SJSA1 (cell line): ENCODE results near the gene GPSM1. TPM values are rescaled to one million over a fixed set of nuclear protein-coding genes. Genes with fewer than 3 reads are reported as not detected.
"Not testable (repeated sequence)": the region's sequence is repeated elsewhere in the genome, so short reads cannot be mapped to it uniquely, and the experiment has no call there.

Experiments
- DNase-seq, 2 experiments: peaks; one replicate each; pipeline ENCODE4 v3.0.0-alpha.2; 2015 to 2020; ENCODE audit warnings: low spot score in 2 of 2, low read depth in 1 of 2
- H3K27ac ChIP-seq: fragments of 250-450 bp; sonication (Bioruptor Pico); 2 replicates; pipeline ENCODE4 v1.5.1; 2020; ENCODE audit warnings: mild to moderate bottlenecking, moderate library complexity
- H3K27me3 ChIP-seq: fragments of 250-450 bp; sonication (Bioruptor Pico); replicated peaks from 2 replicates; pipeline ENCODE4 v1.5.1; 2020; ENCODE audit warnings: mild to moderate bottlenecking, moderate library complexity
- H3K36me3 ChIP-seq: fragments of 250-450 bp; sonication (Bioruptor Pico); 2 replicates; pipeline ENCODE4 v1.5.1; 2020; ENCODE audit warnings: mild to moderate bottlenecking
- H3K4me1 ChIP-seq: fragments of 250-450 bp; sonication (Bioruptor Pico); replicated peaks from 2 replicates; pipeline ENCODE4 v1.6.1; 2021; ENCODE audit warnings: mild to moderate bottlenecking
- H3K4me3 ChIP-seq: fragments of 250-450 bp; sonication (Bioruptor Pico); 2 replicates; pipeline ENCODE4 v1.5.1; 2020; ENCODE audit warnings: mild to moderate bottlenecking
- H3K9me3 ChIP-seq: fragments of 250-450 bp; sonication (Bioruptor Pico); replicated peaks from 2 replicates; pipeline ENCODE4 v1.5.1; 2020; ENCODE audit warnings: mild to moderate bottlenecking
- total RNA-seq: library from RNA; depleted of rRNA; stranded (reverse); fragments of >200 nt; shearing (Covaris generic); gene quantifications from 2 replicates; pipeline ENCODE4 v1.2.3, GENCODE V29; 2014; rRNA removed

Gene GPSM1
- total RNA-seq, 1 experiment from 2014 or later = 90.4 TPM

DNA sequence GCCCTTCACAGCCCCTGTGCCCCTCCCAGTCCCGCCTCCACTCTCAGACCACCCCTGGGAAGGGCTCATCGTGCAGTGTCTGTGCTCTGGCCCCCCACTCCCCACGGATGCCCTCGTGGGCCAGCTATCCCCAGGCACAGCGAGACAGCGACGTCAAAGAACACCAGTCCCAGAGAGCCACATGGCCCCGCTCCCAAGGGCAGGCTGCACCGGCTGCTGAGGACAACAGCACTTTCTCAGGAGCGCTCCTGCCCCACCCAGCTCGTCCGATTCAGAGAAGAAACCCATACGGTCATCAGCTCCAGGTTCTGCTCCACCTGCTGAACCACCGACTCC, 77.4 kb downstream of the GPSM1 start:
- Histone ChIP-seq H3K27me3 (no peaks in the 10 kb centered on the region), H3K4me3 (no peak overlapping the region), H3K36me3 (peaks cover 54% of the 10 kb centered on the region), H3K27ac (no peak overlapping the region), H3K4me1 (peaks cover 14% of the 10 kb centered on the region), H3K9me3 (no peaks in the 10 kb centered on the region)
- no peak for DNase-seq

DNA sequence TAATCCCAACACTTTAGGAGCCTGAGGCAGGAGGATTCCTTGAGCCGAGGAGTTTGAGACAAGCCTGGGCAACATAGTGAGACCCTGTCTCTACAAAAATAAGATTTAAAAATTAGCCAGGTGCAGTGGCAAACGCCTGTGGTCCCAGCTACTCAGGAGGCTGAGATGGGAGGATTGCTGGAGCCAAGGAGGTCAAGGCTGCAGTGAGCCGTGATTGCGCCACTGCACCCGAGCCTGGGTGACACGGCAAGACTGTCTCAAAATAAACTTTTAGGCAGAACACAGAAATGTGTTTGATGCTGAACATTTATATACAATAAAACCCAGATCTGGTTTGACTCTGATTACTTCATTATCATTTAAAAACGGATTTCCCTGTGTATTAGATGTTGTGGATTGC, 78.1 kb downstream of the GPSM1 start:
- Histone ChIP-seq H3K27me3 (no peaks in the 10 kb centered on the region), H3K4me1 (peaks cover 11% of the 10 kb centered on the region), H3K9me3 (no peaks in the 10 kb centered on the region), H3K4me3 (no peak overlapping the region), H3K27ac (no peak overlapping the region), H3K36me3 (peaks cover 50% of the 10 kb centered on the region)
- DNase-seq = no peak

DNA sequence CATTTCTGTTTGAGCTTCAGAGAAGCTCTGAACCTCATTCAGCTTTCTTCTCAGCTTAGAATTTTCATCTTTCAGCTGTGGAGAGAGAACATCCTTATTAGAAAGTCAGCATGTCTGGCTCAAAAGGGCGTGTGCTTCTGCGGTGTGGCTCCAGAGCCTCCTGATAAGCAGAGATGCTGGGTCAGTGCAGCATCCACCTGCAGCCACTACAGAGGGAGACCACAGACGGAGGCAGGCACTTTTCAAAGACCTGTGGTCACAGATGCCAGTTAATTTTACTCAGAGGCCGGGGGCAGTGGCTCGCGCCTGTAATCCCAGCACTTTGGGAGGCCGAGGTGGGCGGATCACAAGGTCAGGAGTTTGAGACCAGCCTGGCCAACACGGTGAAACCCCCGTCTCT, 78.6 kb downstream of the GPSM1 start:
- not testable (repeated sequence) for H3K27ac ChIP-seq, DNase-seq, H3K9me3 ChIP-seq, H3K4me3 ChIP-seq, H3K27me3 ChIP-seq
- Histone ChIP-seq H3K4me1 (peaks cover 12% of the 10 kb centered on the region), H3K36me3 (peaks cover 54% of the 10 kb centered on the region)

DNA sequence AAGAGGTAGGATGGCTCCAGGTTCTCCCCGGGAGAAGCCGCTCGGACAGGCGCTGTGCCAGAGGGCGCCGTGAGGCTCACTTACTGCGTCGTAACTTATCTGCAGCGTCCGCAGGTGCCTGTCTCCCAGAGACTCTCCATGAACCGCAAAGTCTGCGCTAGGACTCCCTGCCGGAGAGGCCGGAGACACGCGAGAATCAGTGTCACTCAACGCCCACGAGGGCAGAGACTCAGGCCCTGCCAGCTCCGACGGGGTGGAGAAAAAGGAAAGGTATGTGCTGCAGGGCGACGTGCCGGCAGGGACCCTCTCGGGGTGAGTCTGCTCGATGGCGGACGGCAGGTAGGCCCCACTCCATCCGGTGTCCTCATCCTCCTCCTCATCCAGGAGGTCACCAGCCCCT, 79.7 kb downstream of the GPSM1 start:
- H3K27ac ChIP-seq, H3K4me3 ChIP-seq, H3K9me3 ChIP-seq, H3K27me3 ChIP-seq, DNase-seq: not testable (repeated sequence)
- peaks cover 56% of the 10 kb centered on the region for H3K36me3 ChIP-seq
- peaks cover 23% of the 10 kb centered on the region for H3K4me1 ChIP-seq

DNA sequence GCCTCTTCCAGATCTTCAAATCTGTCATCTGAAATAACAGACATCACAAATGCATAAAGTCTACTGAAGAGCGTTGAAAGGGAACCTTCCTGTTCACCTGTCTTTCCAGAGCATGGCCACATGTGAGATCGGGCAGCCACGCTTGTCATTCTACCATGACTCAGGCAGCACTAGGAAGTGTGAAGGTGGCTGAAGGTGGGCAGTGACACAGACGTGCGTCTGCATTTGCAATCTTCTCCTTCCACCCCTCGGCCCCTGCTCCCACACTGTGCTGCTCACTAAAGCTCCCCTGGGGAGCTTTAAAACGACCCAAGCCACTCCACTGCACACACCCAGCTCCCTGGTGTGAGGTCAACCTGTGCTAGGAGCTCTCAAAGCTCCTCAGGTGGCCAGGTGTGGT, 80.6 kb downstream of the GPSM1 start:
- peaks cover 64% of the 10 kb centered on the region for H3K36me3 ChIP-seq
- DNase-seq = no peak
- no peak overlapping the region for H3K27ac ChIP-seq
- no peak overlapping the region for H3K4me3 ChIP-seq
- H3K9me3 ChIP-seq = no peaks in the 10 kb centered on the region
- no peaks in the 10 kb centered on the region for H3K27me3 ChIP-seq
- H3K4me1 ChIP-seq = peaks cover 24% of the 10 kb centered on the region

Other genes with a start within 250 kb of the GPSM1 start
- gene NACC2, start 232.2 kb upstream of the GPSM1 start, total RNA-seq = 18.9 and 20.2 TPM in 2 replicates
- gene TMEM250, start 208.7 kb upstream of the GPSM1 start, total RNA-seq = 25.8 and 27.8 TPM in 2 replicates
- gene LHX3, start 122.4 kb upstream of the GPSM1 start, total RNA-seq = not detected in 2 replicates
- gene QSOX2, start 81.7 kb upstream of the GPSM1 start, total RNA-seq = 19.3 and 22.0 TPM in 2 replicates
- not detected in 2 replicates for gene CCDC187, start 23.4 kb upstream of the GPSM1 start, total RNA-seq
- 43.0 and 79.2 TPM in 2 replicates for gene DNLZ, start 36.2 kb downstream of the GPSM1 start, total RNA-seq
- gene CARD9, start 46.1 kb downstream of the GPSM1 start, total RNA-seq = 0.16 and 0.32 TPM in 2 replicates
- 3.7 and 6.3 TPM in 2 replicates for gene SNAPC4, start 72.6 kb downstream of the GPSM1 start, total RNA-seq
- gene ENTR1, start 83.1 kb downstream of the GPSM1 start, total RNA-seq = 25.3 and 34.8 TPM in 2 replicates
- 47.9 and 58.4 TPM in 2 replicates for gene PMPCA, start 83.1 kb downstream of the GPSM1 start, total RNA-seq
- 10.0 and 11.7 TPM in 2 replicates for gene INPP5E, start 112.3 kb downstream of the GPSM1 start, total RNA-seq
- gene SEC16A, start 155.5 kb downstream of the GPSM1 start, total RNA-seq = 14.9 and 15.4 TPM in 2 replicates
- 6.0 and 8.0 TPM in 2 replicates for gene NOTCH1, start 218.5 kb downstream of the GPSM1 start, total RNA-seq